Retina (tissue), 1 donor: ENCODE measurements around the gene DSTN.
"Not testable (repeated sequence)": the region's sequence is repeated elsewhere in the genome, so short reads cannot be mapped to it uniquely, and the experiment has no call there.

Source experiments
- DNase-seq: peaks from one replicate; pipeline ENCODE4 v3.0.0-alpha.2; 2016

DSTN gene

GRCh38 chr20:17653835-17654648 is 84.2 kb downstream of the DSTN start:
- no peak for DNase-seq

- DNase-seq: no peak
These were observed 84.9 kb downstream of the DSTN start for GRCh38 chr20:17654649-17655285.

- no peak for DNase-seq
These were observed 85.4 kb downstream of the DSTN start for GRCh38 chr20:17655286-17655651.

- DNase-seq: no peak
These were observed 86.1 kb downstream of the DSTN start for GRCh38 chr20:17655865-17656479.

GRCh38 chr20:17657079-17657825 is 87.4 kb downstream of the DSTN start:
- no peak for DNase-seq

DNA sequence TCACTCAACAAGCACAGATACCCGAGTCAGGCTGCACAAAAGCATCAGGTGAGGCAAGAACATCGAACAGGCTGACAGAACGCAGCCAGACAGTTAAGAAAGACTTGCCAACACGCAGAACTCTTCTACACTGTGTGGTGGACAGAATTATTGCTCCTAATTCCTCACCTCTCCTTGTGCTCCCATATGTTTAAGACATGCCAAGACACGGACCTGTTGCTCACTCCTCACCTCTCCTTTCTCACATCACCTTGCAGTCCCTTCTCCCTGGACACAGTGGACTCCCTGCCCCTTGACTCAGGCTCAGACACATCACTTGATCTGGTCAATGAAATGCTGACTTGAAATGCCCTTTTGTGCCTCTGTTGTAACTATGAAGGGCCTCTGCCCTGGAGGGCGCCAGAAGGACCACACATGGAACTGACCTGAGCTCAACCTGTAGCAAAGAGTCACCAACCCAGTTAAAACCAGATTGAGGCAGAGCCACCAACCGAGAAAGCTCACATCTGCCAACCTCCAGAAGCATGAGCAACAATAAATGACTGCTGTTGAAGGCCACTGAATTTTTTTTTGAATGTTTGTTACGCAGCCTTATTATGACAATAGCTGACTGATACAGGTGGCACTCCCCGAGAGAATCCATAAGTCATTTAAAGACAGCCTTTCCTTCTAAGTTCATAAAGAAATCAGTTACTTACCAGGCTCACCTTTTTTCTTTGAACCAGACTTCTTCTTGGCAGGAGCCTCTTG is 88.2 kb downstream of the DSTN start:
- DNase-seq: no peak

GRCh38 chr20:17658648-17658993 is 88.7 kb downstream of the DSTN start:
- no peak for DNase-seq

GRCh38 chr20:17659344-17659743 is 89.5 kb downstream of the DSTN start:
- not testable (repeated sequence) for DNase-seq
